Measurements from ENCODE around the gene SLC5A5. TPM values are rescaled to one million over a fixed set of nuclear protein-coding genes. Genes with fewer than 3 reads are reported as not detected.

Gene SLC5A5
- total RNA-seq, 3 donors from 2014 or later (not counting 1 experiment from before 2014, with no cell fraction given): 0.25 to 0.43 (median 0.26) TPM

DNA sequence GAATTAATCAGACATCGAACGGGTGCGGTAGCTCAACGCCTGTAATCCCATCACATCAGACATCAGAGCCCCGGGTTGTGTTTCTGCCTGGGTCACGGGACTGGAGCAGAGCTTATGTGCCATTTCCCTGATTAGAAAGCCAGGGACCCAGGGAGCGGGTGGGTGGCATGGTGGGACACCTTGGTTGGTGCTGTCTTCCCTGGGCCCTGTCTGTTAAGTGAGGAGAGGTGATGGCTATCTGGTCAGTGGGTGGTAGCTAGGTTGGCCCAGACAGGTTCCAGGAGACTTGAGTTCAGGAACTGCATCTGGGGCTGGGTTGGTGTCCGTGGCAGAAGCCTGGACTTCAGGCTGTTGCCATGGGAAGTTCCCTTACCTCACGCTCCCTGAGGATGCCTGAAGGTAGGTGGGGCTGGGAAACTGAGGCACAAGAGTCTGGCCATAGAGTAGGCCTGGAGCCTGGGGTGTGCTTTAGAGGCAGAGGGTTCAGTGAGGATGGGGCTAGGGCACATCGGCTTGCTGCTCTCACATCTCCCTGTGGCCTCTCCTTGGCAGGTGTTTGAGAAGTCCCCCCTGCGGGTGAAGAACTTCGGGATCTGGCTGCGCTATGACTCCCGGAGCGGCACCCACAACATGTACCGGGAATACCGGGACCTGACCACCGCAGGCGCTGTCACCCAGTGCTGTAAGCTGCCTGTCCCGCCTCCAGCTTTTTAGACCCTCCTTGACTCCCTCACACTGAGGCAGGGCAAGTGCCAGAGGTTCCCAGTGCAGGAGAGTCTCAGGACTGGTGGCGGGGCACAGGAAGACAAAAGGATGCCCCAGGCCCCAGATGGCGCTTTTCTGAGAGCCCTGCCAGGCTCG is 10.0 kb upstream of the SLC5A5 start:
- H3K9me3 Mint-ChIP-seq: no peaks in the 10 kb centered on the region
- peak overlapping the region; percentile 99 for H3K4me3 Mint-ChIP-seq
- ATAC-seq (no peak), DNase-seq (no peak)
- 83% methylated on average over 23 of the region's 23 CpGs for WGBS (ENCODE audit: insufficient coverage)
- peaks cover 29% of the 10 kb centered on the region for H3K4me1 ChIP-seq (ENCODE audit: control insufficient read depth, insufficient read depth, low read length)
- no peak overlapping the region for H3K27ac Mint-ChIP-seq
- TF ChIP-seq, protein P1, sequence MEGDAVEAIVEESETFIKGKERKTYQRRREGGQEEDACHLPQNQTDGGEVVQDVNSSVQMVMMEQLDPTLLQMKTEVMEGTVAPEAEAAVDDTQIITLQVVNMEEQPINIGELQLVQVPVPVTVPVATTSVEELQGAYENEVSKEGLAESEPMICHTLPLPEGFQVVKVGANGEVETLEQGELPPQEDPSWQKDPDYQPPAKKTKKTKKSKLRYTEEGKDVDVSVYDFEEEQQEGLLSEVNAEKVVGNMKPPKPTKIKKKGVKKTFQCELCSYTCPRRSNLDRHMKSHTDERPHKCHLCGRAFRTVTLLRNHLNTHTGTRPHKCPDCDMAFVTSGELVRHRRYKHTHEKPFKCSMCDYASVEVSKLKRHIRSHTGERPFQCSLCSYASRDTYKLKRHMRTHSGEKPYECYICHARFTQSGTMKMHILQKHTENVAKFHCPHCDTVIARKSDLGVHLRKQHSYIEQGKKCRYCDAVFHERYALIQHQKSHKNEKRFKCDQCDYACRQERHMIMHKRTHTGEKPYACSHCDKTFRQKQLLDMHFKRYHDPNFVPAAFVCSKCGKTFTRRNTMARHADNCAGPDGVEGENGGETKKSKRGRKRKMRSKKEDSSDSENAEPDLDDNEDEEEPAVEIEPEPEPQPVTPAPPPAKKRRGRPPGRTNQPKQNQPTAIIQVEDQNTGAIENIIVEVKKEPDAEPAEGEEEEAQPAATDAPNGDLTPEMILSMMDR (IDR thresholded peaks at IDR 0.05): no peak
- H3K36me3 Mint-ChIP-seq: no peaks in the 10 kb centered on the region
- no peaks in the 10 kb centered on the region for H3K27me3 ChIP-seq (ENCODE audit: control insufficient read depth, insufficient read depth, low read length)
- H3K9me3 ChIP-seq (ENCODE audit: control insufficient read depth, insufficient read depth, low read length): no peaks in the 10 kb centered on the region
- no peak overlapping the region for H3K4me3 ChIP-seq (ENCODE audit: low read length)
- H3K27ac ChIP-seq (ENCODE audit: low read length): no peak overlapping the region
- H3K27me3 Mint-ChIP-seq (ENCODE audit: low read depth in 2 of 2): no peaks in the 10 kb centered on the region
- peaks cover 36% of the 10 kb centered on the region for H3K36me3 ChIP-seq (ENCODE audit: control insufficient read depth, insufficient read depth, low read length)
- peaks cover 26 to 27% of the 10 kb centered on the region in 2 donors for H3K4me1 Mint-ChIP-seq
- intact Hi-C loops (cut with micrococcal nuclease): no loop called here

DNA sequence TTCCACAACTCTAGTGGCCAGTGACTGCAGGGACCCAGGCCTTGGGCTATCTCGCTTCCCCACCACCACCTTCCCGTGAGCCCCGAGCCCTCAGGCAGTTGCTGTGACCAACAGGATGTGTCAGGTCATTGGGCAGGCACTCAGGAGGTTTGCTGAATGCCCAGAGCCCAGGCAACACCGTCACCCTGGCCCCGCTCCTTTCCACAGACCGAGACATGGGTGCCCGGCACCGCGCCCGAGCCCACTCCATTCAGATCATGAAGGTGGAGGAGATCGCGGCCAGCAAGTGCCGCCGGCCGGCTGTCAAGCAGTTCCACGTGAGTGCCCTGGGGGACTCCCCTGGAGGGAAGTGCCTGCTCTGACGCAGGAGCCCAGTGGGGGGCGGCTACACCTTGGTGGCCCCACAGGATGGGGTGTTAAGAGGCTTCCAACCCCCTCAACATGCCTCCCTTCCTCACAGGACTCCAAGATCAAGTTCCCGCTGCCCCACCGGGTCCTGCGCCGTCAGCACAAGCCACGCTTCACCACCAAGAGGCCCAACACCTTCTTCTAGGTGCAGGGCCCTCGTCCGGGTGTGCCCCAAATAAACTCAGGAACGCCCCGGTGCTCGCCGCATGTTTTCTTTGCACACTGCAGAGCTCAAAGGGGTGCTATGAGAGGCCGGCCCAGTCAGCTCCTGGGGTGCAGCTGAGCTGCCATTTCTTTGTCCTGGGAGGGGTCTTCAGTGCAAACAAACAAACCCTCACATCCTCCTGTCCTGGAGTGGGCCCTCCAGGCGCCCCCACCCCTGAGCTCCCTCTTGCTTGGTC is 8.8 kb upstream of the SLC5A5 start:
- peaks cover 29% of the 10 kb centered on the region for H3K4me1 ChIP-seq (ENCODE audit: control insufficient read depth, insufficient read depth, low read length)
- no peaks in the 10 kb centered on the region for H3K27me3 ChIP-seq (ENCODE audit: control insufficient read depth, insufficient read depth, low read length)
- H3K9me3 ChIP-seq (ENCODE audit: control insufficient read depth, insufficient read depth, low read length): no peaks in the 10 kb centered on the region
- Mint-ChIP-seq H3K9me3 (no peaks in the 10 kb centered on the region), H3K27me3 (ENCODE audit: low read depth in 2 of 2) (no peaks in the 10 kb centered on the region), H3K36me3 (no peaks in the 10 kb centered on the region), H3K4me3 (peak overlapping the region; percentile 31), H3K27ac (no peak overlapping the region), H3K4me1 (peaks cover 26 to 27% of the 10 kb centered on the region in 2 donors)
- no peak overlapping the region for H3K27ac ChIP-seq (ENCODE audit: low read length)
- ATAC-seq (no peak), DNase-seq (no peak)
- no peak overlapping the region for H3K4me3 ChIP-seq (ENCODE audit: low read length)
- TF ChIP-seq, protein P1 (IDR thresholded peaks at IDR 0.05): no peak
- intact Hi-C loops (cut with micrococcal nuclease): no loop called here
- WGBS (ENCODE audit: insufficient coverage): 85% methylated on average over 31 of the region's 31 CpGs
- H3K36me3 ChIP-seq (ENCODE audit: control insufficient read depth, insufficient read depth, low read length): peaks cover 36% of the 10 kb centered on the region

DNA sequence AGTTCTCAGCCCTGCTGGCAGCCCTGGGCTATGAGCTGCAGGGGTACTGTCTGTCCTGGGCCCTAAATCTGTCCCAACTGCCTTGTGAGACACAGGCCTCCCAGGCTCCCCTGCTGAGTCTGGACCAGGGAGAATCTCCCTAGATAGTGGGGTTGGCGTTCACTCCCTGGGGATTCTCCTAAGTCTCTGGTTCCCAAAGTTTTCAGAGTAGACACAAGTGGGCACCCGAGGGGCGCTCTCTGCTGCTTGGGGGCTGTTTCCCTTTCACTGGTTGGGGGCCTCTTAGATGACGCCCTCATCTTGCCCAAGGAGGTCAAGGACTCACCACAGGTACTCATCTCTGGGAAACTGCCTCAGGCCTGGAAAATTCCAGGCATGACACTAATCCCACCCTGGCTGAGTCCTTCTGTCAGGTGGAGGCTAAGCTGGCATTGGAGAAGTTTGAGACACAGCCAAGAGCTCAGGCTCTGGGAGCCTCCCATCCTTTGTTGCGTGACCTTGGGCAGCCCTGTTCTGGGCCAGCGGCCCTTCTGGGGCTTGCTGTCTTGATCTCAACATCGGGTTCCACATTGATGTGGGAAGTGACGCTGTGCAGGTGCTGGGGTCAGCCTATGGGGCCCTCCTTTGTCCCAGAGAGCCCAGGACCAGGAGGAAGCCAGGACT is 8.1 kb upstream of the SLC5A5 start:
- H3K4me1 ChIP-seq (ENCODE audit: control insufficient read depth, insufficient read depth, low read length): peaks cover 29% of the 10 kb centered on the region
- H3K27ac ChIP-seq (ENCODE audit: low read length): no peak overlapping the region
- intact Hi-C loops (cut with micrococcal nuclease): no loop called here
- Mint-ChIP-seq H3K36me3 (no peaks in the 10 kb centered on the region), H3K4me3 (peak overlapping the region; percentile 31), H3K9me3 (no peaks in the 10 kb centered on the region), H3K27me3 (ENCODE audit: low read depth in 2 of 2) (no peaks in the 10 kb centered on the region), H3K4me1 (peaks cover 26 to 27% of the 10 kb centered on the region in 2 donors), H3K27ac (no peak overlapping the region)
- 90% methylated on average over 8 of the region's 8 CpGs for WGBS (ENCODE audit: insufficient coverage)
- H3K36me3 ChIP-seq (ENCODE audit: control insufficient read depth, insufficient read depth, low read length): peaks cover 36% of the 10 kb centered on the region
- no peaks in the 10 kb centered on the region for H3K9me3 ChIP-seq (ENCODE audit: control insufficient read depth, insufficient read depth, low read length)
- H3K4me3 ChIP-seq (ENCODE audit: low read length): no peak overlapping the region
- no peak for ATAC-seq
- TF ChIP-seq, protein P1 (IDR thresholded peaks at IDR 0.05): no peak
- no peak for DNase-seq
- no peaks in the 10 kb centered on the region for H3K27me3 ChIP-seq (ENCODE audit: control insufficient read depth, insufficient read depth, low read length)
